ENCODE measurements around the gene SPAAR. TPM values are rescaled to one million over a fixed set of nuclear protein-coding genes. Genes with fewer than 3 reads are reported as not detected.
A peak's percentile ranks its signal among the peaks of the same experiment; 100 is the strongest.

SPAAR gene
- polyA plus RNA-seq, 2 of the 4 experiments (the other 2 are of a cell fraction) = not detected

DNA sequence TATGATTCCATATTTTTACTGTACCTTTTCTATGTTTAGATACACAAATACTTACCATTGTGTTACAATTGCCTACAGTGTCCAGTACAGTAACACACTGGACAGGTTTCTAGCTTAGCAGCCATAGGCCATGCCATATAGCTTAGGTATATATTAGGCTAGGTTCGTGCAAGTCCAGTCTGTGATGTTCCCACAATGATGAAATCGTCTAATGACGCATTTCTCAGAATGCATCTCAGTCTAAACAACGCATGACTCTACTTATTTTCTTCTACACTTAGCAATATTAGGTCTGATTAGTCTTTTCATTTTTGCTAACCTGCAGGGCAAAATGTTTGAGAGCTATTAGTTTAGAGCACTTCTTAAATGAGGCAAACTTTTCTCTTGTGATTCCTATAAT is 26.0 kb downstream of the SPAAR start:
- ChIA-PET POLR2A (no interaction called here), CTCF (interaction anchor here (2.1 to 13.5 kb wide), 3 partner anchors 11 to 88 kb away, joined by 6 to 243 read pairs (median 25); partner anchors contain the start of genes HRCT1 and SPAAR)
- no peak for ATAC-seq
- H3K4me2 ChIP-seq = no peak overlapping the region
- TF ChIP-seq EHF (CRISPR knock-in tag; IDR thresholded peaks at IDR 0.05) (no peak), FOSB (CRISPR knock-in tag; IDR thresholded peaks at IDR 0.05) (no peak), NFE2L2 (conservative IDR thresholded peaks at IDR 0.05; ENCODE audit: low read length) (no peak), RAD21 (conservative IDR thresholded peaks at IDR 0.05 in 1 of 2, IDR thresholded peaks at IDR 0.05 in 1 of 2) (no peak), POLR2AphosphoS2 (conservative IDR thresholded peaks at IDR 0.05; ENCODE audit: low read length) (no peak), RNF2 (IDR thresholded peaks at IDR 0.05; ENCODE audit: borderline replicate concordance, low read depth) (no peak), ZSCAN20 (CRISPR knock-in tag; IDR thresholded peaks at IDR 0.05) (no peak), HOXB5 (CRISPR knock-in tag; IDR thresholded peaks at IDR 0.05) (no peak), PBX3 (IDR thresholded peaks at IDR 0.05) (no peak), EHMT2 (IDR thresholded peaks at IDR 0.05; ENCODE audit: low read depth) (no peak), MYC (IDR thresholded peaks at IDR 0.05; ENCODE audit: borderline replicate concordance, low read length) (no peak)
- TF ChIP-seq, protein P1, sequence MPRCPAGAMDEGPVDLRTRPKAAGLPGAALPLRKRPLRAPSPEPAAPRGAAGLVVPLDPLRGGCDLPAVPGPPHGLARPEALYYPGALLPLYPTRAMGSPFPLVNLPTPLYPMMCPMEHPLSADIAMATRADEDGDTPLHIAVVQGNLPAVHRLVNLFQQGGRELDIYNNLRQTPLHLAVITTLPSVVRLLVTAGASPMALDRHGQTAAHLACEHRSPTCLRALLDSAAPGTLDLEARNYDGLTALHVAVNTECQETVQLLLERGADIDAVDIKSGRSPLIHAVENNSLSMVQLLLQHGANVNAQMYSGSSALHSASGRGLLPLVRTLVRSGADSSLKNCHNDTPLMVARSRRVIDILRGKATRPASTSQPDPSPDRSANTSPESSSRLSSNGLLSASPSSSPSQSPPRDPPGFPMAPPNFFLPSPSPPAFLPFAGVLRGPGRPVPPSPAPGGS (IDR thresholded peaks at IDR 0.05) = no peak
- TF ChIP-seq, protein P2, sequence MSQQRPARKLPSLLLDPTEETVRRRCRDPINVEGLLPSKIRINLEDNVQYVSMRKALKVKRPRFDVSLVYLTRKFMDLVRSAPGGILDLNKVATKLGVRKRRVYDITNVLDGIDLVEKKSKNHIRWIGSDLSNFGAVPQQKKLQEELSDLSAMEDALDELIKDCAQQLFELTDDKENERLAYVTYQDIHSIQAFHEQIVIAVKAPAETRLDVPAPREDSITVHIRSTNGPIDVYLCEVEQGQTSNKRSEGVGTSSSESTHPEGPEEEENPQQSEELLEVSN (IDR thresholded peaks at IDR 0.05; ENCODE audit: borderline replicate concordance, low read depth) = no peak
- TF ChIP-seq, protein P3, sequence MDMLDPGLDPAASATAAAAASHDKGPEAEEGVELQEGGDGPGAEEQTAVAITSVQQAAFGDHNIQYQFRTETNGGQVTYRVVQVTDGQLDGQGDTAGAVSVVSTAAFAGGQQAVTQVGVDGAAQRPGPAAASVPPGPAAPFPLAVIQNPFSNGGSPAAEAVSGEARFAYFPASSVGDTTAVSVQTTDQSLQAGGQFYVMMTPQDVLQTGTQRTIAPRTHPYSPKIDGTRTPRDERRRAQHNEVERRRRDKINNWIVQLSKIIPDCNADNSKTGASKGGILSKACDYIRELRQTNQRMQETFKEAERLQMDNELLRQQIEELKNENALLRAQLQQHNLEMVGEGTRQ (IDR thresholded peaks at IDR 0.05) = no peak
- TF ChIP-seq, protein P4, sequence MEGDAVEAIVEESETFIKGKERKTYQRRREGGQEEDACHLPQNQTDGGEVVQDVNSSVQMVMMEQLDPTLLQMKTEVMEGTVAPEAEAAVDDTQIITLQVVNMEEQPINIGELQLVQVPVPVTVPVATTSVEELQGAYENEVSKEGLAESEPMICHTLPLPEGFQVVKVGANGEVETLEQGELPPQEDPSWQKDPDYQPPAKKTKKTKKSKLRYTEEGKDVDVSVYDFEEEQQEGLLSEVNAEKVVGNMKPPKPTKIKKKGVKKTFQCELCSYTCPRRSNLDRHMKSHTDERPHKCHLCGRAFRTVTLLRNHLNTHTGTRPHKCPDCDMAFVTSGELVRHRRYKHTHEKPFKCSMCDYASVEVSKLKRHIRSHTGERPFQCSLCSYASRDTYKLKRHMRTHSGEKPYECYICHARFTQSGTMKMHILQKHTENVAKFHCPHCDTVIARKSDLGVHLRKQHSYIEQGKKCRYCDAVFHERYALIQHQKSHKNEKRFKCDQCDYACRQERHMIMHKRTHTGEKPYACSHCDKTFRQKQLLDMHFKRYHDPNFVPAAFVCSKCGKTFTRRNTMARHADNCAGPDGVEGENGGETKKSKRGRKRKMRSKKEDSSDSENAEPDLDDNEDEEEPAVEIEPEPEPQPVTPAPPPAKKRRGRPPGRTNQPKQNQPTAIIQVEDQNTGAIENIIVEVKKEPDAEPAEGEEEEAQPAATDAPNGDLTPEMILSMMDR (IDR thresholded peaks at IDR 0.05) = no peak
- DNase-seq (ENCODE audit: low read depth in 1 of 2, low spot score in 1 of 2) = no peak
- no peaks in the 10 kb centered on the region for H3K4me1 ChIP-seq
- H3K27ac ChIP-seq = no peak overlapping the region
- no peaks in the 10 kb centered on the region for H3K9me3 ChIP-seq
- WGBS (ENCODE audit: missing lambda C conversion rate) = 85% methylated on average over 4 of the region's 4 CpGs
- H3K4me3 ChIP-seq = no peak overlapping the region
- no peak for FAIRE-seq

DNA sequence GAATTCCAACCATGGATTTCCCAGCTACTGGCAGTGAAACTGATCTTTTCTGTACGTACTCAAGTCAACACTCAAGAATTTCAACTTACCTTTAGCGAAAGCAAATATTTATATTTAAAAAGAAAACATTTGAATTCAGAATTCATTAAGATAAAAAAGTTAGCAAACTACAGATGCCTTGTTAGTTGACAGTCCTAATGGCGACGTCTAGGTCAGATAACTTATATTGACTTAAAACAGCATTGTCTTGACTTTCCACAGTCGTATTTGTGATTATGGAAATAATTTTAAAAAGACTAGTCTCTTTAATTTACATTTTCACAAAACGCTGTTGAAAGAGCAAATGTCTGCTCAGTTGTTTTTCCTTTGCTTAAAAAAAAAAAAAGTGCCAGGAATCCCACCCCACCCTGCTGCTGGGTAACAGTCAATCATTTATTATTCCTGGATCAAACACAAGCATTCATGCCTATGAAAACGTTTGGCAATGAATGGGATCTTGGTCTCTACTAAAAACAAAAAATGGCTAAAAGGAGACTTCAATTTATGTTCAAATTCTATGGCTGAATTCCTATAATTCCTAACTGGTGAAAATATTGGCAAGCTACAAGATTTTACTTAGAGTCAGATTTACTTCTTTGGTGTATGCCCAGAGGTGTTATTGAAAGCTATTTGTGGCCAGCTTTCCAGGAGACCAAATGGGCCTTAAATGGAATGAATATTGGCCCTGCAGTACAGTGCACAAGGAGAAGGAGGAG is 26.6 kb downstream of the SPAAR start:
- ATAC-seq = no peak
- ChIA-PET CTCF (interaction anchor here (2.1 to 13.5 kb wide), 3 partner anchors 10 to 87 kb away, joined by 6 to 243 read pairs (median 25); partner anchors contain the start of genes HRCT1 and SPAAR), POLR2A (interaction anchor here (0.8 kb wide), 1 partner anchor 10 kb away, joined by 3 read pairs; no protein-coding TSS in a partner anchor)
- TF ChIP-seq ESRRA (IDR thresholded peaks at IDR 0.05; ENCODE audit: borderline replicate concordance, low read length) = no peak
- TF ChIP-seq CHD4 (IDR thresholded peaks at IDR 0.05; ENCODE audit: borderline replicate concordance) = no peak
- no peak for TF ChIP-seq NR3C1 (IDR thresholded peaks at IDR 0.05)
- TF ChIP-seq, protein P5, sequence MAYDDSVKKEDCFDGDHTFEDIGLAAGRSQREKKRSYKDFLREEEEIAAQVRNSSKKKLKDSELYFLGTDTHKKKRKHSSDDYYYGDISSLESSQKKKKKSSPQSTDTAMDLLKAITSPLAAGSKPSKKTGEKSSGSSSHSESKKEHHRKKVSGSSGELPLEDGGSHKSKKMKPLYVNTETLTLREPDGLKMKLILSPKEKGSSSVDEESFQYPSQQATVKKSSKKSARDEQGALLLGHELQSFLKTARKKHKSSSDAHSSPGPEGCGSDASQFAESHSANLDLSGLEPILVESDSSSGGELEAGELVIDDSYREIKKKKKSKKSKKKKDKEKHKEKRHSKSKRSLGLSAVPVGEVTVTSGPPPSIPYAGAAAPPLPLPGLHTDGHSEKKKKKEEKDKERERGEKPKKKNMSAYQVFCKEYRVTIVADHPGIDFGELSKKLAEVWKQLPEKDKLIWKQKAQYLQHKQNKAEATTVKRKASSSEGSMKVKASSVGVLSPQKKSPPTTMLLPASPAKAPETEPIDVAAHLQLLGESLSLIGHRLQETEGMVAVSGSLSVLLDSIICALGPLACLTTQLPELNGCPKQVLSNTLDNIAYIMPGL (CRISPR knock-in tag; IDR thresholded peaks at IDR 0.05; ENCODE audit: borderline replicate concordance) = no peak
- TF ChIP-seq HEYL (CRISPR knock-in tag; IDR thresholded peaks at IDR 0.05) = no peak
- TF ChIP-seq HDAC2 (IDR thresholded peaks at IDR 0.05) = no peak
- no peak for TF ChIP-seq ZC3H11A (IDR thresholded peaks at IDR 0.05)
- TF ChIP-seq, protein P6, sequence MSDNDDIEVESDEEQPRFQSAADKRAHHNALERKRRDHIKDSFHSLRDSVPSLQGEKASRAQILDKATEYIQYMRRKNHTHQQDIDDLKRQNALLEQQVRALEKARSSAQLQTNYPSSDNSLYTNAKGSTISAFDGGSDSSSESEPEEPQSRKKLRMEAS (IDR thresholded peaks at IDR 0.05) = no peak
- TF ChIP-seq POLR2A (IDR thresholded peaks at IDR 0.05; ENCODE audit: low read length) = no peak
- no peak for TF ChIP-seq FOSL2 (IDR thresholded peaks at IDR 0.05)
- no peak for TF ChIP-seq FOSL2 (CRISPR knock-in tag; IDR thresholded peaks at IDR 0.05)
- no peak for TF ChIP-seq HES2 (IDR thresholded peaks at IDR 0.05)
- no peak for TF ChIP-seq CHD2 (IDR thresholded peaks at IDR 0.05; ENCODE audit: low read length, partially characterized antibody)
- no peak for TF ChIP-seq FOSB (CRISPR knock-in tag; IDR thresholded peaks at IDR 0.05)
- TF ChIP-seq JUN (IDR thresholded peaks at IDR 0.05) = no peak
- TF ChIP-seq RCOR1 (IDR thresholded peaks at IDR 0.05; ENCODE audit: low read depth, low read length) = no peak
- Histone ChIP-seq H3K27ac (peak overlapping the region in 1 of 2 experiments; percentile 20; a peak in 1 of 6 replicates), H3K4me2 (0 out of 3 replicates have a peak overlapping the region, but pooled peaks have one; percentile 2), H3K9me3 (no peaks in the 10 kb centered on the region), H3K4me3 (no peak overlapping the region), H3K4me1 (no peaks in the 10 kb centered on the region)
- FAIRE-seq = no peak
- DNase-seq (ENCODE audit: low read depth in 1 of 2, low spot score in 1 of 2) = no peak
- WGBS (ENCODE audit: missing lambda C conversion rate) = 42% methylated on average over 7 of the region's 7 CpGs

Measured in A549 (cell line).